Stimulated activated CD4-positive, alpha-beta T cell treated with anti-CD3 and anti-CD28 coated beads, Interleukin-15, amount 100 ng/mL, for 24 hours (primary cell): ENCODE results near the gene C1orf21.

Experiments
- DNase-seq: peaks from one replicate; pipeline ENCODE4 v3.0.0-alpha.2; 2020

Gene C1orf21

DNA sequence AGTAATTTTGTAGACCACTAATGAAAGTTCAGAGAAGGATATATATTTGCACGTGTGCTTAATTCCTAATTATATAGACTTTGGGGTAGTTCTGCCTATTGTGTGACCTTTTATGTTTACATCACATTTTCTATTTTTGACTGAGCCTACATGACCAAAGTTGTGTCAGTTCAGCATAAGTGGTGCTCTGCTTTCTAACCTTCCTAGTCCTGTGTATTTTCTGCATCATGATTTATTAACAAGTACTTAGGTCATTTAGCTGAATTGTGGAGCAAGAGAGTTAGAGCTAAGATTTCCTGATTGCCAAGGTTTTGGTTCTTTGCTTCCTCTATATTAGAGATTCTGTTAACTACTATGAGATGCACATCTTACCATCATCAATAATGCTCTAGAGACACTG is 176.0 kb downstream of the C1orf21 start:
- DNase-seq: no peak

DNA sequence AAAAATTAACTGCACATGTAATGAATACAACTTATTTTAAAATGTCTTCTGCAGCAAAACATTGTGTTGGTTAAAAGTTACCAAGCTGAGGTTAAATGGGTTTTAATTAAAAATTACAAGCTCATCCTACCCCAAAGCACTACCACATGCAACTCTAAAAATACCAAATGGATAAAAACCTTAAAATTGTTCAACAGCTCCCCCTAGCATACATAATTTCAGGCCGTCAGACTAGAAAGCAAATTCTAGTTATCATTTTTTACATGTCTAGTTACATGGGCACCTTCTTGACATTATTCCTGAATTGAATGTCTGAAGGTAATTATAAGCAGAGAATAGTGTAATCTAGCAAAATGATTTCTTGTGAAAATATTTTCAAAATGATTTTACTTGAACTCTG is 176.5 kb downstream of the C1orf21 start:
- no peak for DNase-seq

DNA sequence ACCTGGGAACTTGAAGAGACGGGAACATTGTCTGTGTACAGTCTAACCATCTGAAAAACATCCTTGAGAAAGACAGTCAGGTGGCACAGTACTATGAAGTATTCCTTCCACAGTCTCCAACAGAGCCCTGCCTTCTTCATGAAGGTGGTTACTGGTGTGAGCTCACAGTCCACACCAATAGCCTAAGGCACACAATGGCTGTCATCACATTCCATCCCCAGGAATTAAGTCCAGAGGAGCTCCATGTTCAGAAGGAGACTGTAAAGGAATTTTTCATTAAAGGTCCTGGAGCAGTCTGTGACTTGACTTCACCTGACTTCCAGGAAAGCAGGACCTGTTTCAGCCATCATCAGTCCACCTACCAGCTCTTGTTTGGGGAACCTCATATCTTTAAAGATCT is 180.2 kb downstream of the C1orf21 start:
- DNase-seq: no peak

DNA sequence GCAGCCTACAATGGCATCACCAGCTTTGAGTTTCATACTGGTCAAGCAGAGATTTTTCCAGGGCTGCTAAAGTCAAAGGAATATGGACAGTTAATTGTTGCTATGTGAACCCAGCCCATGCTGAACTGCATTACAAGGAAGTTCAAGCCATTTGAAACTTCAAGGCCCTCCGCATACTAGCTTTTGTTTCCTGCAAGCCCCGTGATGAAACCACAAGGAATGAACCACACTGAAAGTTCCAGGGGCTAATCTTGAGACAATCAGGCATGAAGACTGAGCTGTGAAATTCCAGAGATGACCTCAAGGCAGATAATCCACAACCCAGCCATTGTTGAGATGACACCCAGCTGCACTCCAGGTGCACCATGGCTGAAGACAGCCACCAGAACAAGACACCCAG is 180.8 kb downstream of the C1orf21 start:
- no peak for DNase-seq

DNA sequence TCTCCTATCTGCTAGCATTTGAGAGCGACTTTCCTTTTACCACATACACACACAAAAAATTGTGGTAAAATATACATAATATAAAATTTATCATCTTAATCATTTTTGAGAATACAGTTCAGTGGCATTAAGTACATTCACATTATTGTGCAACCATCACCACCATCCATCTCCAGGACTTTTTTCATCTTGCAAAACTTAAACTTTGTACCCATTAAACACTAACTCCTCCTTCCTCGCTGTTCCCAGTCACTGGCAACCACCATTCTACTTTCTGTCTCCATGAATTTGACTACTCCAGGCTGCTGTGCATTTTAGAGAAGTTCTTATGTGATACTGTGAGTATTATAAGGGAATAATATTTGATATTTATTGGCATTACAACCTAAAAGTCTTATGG is 181.3 kb downstream of the C1orf21 start:
- DNase-seq: no peak

DNA sequence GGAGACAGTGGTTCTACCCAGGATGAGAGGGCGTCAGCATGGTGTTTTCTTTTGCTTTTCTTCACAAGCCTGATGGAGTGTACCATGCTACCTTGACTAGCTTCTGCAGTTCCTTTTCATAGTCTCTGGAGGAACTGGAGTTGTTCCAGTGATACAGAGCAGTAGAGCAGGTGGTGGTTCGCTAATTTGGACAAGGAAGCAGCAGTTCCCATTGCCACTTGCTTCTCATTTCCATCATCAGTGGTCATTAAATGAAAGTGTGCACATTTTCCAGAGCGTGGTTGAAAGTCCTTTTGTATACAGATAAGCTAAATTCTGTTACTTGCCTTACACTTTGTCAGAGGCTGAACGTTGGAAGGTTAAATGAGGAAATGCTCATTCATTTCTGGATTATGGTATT is 182.3 kb downstream of the C1orf21 start:
- no peak for DNase-seq

DNA sequence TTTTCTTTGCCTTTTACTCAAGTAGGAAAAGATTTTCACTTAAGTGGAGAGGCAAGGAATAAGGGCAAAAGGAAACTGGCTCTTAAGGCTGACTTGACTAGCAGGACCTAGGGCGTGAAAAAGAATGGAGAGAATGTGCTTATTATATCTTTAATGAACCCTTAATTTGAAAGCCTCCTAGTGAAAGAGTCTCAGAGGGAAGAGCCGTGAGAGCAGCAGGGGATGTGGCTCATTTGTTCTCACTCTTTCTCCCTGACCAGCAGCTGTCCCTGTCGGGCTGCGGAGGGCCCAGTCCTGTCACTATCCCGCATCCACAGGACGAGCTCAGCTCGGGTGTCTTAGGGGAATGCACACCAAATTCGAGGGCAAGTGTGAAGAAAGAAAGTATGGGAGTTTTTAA is 187.8 kb downstream of the C1orf21 start:
- DNase-seq: no peak

DNA sequence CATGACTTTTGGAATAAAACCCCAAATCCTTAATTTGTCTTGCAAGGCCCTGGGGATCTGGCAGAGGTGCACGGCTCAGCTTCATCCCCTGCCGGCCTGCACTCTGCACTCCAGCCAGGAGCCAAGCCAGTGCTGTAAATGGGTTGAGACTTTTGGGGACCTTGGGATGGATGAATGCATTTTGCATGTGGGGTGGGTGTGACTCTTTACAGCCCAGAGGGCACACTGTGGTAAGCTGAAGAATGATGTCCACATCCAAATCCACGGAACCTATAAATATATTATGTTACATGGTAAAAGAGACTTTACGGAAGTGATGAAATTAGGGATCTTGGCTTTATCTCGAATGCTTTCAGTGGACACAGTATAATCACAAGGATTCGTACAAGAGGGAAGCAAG is 190.0 kb downstream of the C1orf21 start:
- no peak for DNase-seq

DNA sequence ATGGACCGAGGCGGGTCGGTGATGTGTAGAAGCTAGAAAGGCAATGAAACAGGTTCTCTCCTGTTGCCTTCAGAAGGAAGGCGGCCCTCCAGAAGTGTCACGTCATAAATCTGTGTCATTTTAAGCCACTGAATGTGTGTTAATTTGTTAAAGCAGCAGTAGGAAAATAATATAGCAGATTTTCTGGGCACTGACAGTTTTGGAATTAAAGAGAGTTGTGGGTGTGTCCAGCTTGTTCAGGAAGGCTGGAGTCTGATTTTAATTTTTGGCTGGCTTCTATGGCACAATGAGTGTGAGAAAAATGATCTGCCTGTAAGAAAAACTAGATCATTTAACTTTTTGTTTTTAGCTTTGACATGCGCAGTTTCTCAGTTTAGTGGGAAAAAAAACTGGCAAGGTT is 190.5 kb downstream of the C1orf21 start:
- DNase-seq: no peak

DNA sequence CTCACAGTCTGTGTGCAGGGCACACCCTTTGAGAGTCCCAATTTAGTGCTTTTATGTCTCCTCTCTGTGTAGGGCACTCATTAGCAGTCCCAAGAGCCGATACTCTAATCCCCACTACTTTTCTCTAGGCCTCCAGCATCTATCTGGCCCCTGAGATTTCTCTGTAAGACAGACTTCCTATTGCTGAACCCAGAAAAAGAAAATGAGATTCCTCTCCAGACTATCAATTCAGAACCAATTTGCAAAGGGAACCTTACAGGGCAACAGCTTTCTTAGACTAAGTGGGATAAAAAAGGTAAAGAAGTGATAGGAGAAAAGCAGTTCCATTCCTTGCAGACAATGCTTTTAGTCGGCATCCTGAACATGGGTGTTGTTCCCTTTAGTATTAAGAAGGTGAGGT is 195.6 kb downstream of the C1orf21 start:
- no peak for DNase-seq

DNA sequence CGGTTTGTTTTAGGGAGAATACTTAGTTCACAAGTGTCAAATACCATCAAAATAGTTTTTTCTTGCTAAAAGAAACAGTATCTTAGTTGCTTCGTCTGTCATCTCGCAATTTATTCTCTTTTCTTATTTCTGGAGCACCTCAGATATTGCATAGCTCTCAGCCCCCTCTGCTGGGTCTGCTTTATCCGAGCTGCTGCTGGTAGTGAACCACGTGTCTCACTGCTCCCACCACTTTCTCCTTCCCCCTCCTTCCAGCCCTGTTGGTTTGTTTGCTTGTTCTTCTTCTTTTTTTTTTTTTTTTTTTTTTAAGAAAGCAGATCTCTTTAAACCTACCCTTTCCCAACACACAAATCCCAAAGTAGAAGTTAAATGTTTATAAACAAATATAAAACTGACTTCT is 197.0 kb downstream of the C1orf21 start:
- DNase-seq: no peak

DNA sequence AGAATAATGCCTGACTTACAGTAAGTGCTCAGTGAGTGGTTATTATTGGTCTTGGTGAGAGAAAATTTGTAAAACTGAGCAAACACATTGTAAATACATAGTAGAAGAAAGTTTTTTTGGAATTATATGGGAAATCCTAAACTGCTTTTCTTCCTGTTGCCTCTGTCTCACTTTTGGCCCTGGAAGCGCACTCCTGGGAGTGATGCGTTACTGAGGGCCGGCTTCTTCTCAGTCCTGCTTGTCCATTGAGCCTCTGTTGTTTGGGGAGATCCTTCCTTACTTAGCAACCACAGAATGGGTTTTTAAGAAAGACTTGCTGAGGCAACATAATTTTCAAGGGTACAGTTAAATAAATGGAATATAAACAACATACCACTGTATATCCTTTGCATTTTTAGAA is 201.9 kb downstream of the C1orf21 start:
- DNase-seq: no peak

DNA sequence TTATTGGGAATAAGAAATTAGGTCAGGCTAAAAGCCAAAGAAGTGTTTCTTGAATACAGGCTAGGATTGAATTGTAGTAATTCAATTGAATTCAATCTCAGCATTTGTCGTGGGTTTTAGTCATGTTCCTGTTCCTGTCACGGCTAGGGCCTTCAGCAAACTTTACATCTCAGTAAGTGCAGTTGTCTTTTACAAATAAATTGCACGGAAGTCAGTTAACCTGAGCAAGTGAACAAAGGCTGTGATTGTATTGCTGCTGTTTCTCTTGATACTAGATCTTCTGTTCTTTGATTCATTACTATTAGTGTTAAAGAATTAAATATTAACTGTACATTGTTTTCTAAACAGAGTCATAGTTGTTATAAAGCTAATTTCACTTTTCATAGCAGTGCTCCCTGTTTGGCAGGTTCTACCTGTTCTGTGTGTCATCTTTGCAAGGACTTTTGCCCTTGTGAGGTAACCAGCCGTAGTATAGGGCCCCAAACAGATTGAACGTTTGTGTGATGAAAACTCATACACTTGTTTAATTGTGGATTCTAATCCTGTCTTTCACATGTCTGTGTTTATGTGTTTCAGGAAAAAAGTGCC is 203.4 kb downstream of the C1orf21 start:
- no peak for DNase-seq

DNA sequence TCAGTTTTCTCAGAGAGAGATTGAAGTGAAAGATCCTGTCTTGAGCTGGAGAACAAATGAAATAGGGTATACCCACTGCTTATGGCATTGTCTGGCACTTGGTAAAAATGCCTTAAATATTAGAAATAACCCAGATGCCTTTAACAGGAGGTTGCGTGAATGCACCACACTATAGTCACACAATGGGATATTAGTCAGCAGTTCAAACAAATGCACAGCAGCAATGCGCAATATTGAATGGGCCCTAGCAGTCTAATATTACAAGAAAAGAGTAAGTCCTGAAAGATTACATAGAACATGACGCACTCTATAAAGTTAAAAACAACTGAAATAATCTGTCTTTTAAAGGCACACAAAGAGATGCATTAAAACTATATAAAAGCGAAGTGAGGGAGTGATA is 206.8 kb downstream of the C1orf21 start:
- no peak for DNase-seq

DNA sequence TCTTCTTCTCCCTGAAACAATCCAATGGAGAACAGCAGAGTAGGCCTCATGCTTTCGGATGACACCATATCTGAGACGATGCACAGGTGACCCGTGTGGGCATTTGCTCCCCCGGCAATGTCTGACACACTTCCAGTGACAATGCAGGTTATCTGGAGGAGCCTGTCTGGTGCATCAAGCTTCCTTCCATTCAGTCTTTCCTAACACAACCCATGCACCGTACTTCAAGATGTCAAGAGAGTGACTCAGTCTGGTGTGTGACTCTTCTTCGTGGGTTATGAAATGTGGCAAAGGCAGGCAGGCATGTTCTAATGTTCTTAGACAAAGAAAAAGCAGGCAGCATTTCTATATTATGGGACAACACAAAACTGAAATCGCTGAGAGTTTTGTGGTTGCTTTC is 208.8 kb downstream of the C1orf21 start:
- DNase-seq: no peak

DNA sequence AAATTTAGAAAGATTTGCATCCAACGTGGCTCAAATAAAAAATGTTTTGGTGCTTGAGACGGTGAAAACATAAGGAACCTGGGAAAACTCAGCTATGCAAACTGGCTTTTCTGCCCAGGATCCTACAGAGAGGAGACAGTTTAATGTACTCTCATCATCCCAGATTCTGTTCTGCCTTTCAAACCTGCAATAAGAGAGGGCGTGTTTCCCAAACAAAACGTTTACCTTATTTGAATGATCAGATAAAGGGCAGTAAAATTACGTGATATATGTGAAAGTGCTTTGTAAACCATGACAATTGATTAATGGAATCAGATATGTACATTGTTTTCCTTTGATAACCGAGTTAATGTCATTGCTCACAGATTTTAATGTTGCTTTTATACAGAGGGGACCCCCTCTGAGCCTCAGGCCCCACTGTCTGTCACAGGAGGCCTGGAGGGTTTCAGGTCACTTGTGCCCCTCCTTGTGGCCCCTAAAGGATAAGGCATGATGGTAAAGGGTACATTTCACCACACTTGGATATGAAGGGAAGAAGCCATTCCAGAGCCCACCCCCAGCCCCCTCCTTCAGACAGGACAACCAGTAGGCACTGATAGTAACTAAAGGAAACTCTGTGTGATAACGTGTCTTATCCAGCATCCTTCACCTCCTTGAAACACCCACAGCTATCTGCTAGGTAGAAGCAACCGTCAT is 210.3 kb downstream of the C1orf21 start:
- DNase-seq: no peak

DNA sequence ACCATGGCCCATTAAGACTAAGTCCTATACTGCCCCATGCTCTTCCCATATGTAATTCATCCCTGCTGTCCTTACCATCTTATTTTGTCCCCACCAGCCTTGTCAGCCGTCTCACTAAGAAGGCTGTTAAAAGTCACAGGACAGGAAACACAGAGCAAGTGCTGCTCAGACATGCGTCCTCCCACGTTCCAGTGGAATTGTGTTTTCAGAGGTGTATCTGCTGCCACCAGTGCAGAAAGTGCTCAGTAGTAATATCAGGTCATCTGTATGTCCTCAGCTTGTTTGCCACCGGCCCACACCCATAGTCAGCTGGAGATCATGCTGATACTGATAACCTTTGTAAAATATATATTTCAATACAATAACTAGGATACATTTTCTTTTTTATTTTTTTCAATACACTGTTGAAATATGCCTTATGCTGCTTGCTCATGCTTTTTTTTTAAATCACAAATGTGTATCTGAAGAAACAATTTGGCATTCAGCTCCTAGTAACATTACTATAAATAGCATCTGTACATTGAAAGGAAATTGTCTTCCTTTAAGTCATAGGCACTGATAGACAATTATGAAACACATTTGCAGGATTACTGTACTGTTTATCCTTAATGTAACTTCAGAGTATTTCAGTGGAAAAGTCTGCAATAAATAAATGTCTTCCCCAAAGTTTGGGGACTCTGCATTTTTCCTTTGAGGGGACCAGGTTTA is 211.0 kb downstream of the C1orf21 start:
- no peak for DNase-seq

DNA sequence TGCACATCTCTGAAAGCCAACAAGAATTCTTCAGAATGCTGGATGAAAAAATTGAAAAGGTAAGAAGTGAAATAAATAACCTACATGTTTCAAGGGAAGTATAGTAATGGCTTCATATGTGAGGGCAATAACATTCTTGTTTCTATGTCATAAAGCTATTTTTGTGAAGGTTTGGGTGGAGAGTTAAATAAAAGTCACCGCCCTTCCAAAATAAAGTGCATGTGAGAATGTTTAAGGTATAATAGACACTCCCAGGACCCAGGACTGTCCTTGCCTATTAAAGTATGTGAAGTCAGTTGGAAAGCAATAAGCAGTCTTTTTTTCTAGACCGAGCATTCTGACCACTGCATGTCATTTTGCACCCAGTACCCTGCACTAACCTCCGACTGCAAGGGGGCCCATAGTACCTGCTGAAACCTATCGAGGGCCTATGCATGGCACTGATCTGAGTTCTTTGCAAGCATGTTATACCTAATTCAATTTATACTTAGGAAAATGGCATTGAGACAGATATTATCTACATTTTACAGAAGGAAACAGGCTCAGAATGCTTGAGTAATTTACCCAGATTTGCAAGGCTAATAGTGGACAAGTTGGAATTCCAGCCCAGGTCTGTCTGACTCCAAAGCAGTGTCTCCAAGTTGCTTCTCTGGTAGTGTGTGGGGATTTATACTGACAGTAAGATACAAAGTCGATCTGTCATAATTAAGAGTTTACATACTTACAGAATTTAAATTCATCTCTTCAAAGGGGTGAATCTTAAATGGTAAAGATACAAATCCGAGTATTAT is 211.8 kb downstream of the C1orf21 start:
- no peak for DNase-seq

DNA sequence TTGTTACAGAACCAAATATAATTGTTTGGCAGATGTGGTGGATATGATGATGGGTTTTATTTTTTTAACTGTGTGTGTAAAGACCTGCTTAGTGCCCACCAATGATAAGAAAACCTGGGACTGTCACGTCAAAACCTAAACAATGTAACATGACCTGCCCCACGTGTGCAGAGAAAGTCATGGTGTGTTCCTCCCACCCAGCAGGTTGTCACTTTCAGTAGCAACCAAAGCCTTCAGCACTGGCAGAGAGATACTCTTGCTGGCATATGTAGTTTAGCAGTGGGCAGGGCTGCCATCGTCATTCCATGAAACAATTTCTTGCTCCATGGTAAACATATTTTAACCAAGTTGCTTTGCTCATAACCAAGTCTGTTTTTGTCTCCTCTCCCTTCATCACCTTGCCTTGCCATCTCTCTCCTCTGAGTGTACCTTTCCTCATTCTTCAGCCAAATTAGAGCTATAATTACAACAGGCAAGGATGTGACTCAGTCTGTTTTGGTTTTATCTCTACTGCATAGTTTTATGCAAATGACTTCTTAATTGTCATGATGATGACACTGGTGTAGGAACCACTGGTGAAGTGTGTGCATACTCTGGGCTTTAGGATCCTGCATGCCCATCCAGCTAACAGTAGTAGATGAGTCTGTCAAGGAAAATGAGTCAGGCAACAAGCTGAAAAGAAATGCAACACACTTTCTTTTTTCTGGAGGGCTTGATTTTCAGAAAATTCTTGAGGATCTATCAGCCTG is 217.5 kb downstream of the C1orf21 start:
- no peak for DNase-seq

DNA sequence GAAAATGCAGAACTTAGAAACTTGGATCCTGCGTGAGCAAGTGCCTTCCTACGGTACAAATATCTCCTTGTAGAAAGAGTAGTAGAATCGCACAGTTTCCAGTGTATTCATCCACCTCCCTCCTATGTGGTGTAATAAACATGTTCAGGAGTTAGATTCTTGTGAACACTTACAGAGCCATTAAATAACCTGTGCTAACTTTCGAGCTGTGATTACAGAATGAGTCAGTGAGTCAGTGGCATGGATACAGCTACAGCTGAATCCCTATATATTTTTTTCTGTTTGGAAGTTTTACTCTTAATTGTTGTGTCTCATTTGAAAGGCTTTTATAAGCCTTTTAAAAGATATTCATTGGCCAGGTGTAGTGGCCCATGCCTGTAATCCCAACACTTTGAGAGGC is 219.1 kb downstream of the C1orf21 start:
- no peak for DNase-seq

DNA sequence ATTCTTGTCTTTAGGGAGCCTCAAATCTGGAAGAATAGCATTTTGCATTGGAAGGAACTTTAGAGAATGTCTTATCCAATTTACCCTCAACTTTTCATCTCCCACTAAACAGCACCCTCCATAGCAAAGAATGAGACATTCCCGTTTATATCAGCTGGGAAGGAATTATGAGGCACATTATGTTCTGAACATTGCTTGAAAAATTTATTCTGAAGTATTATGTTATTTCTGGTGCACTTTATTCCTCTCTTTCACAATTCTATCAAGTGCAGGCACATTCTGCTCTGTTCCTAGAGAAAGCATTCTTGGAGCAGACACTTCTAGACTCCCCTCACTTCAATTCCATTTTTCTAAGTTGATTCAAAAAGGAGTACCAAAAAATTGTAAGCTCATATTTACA is 220.0 kb downstream of the C1orf21 start:
- no peak for DNase-seq

DNA sequence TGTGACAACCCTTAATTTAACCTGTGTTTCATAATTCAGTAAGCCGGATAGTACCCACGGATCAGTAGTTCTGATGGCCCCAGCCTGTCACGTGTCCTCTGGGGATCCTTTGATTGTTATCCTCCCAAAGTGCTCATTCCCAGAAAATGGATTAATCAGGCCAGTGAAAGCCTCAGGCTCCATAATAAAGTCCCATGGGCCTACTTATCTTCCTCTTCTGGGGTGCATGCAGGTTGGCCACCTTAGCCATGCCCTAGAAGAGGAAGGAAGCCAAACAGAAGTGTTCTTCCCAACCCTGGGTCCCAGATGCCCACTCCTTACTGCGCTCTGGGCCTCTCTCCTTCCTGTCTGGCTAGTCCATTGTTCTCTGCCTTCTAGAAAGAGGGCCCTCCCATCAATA is 221.8 kb downstream of the C1orf21 start:
- no peak for DNase-seq

DNA sequence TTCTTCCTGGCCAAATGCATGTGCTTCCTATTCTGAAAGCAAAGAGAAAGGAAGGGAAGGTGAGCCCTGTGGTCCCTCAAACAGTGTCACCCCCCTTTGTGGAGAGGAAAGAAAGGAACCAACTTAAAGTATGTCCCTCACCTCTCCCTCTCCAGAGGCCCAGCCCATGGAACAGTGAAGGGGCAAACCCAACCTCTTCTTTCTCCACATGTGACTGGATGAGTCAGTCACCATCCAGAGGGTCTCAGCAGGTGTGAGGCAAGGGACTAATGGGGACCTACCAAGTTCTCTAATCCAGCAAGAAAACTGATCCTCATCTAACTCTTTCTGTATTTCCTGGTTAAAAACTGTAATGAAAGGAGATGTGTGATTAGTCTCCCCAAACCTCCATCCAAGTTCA is 222.2 kb downstream of the C1orf21 start:
- no peak for DNase-seq
